SK-N-SH treated with all-trans-retinoic acid at 6 μM for 48 hours (cell line): ENCODE results near the gene PSRC1.

ENCODE experiments used
- ATAC-seq: fragments of 200-7000 bp; cut with Tn5 transposase; 3 replicates; pipeline ENCODE4 v1.9.1; 2020; ENCODE audit warnings: mild to moderate bottlenecking, moderate library complexity
- ARNTL ChIP-seq: fragments of 450-650 bp; formaldehyde crosslinking; IDR thresholded peaks from 2 replicates; pipeline ENCODE4 v1.5.0; 2020; ENCODE audit warnings: low read depth, mild to moderate bottlenecking, moderate library complexity, borderline replicate concordance
- CREB5 ChIP-seq: fragments of 250-450 bp; sonication (Bioruptor Pico); IDR thresholded peaks from 2 replicates; pipeline ENCODE4 v1.5.1; 2020; ENCODE audit warnings: low read depth, mild to moderate bottlenecking, moderate library complexity
- CSDC2 ChIP-seq: fragments of 250-450 bp; sonication (Bioruptor Pico); IDR thresholded peaks from 2 replicates; pipeline ENCODE4 v1.5.0; 2020; ENCODE audit warnings: mild to moderate bottlenecking, moderate library complexity
- ESRRG ChIP-seq: fragments of 250-450 bp; sonication (Bioruptor Pico); IDR thresholded peaks from 2 replicates; pipeline ENCODE4 v1.6.1; 2021; ENCODE audit warnings: mild to moderate bottlenecking
- GLIS3 ChIP-seq: fragments of 250-450 bp; sonication (Bioruptor Pico); IDR thresholded peaks from 2 replicates; pipeline ENCODE4 v1.5.0; 2020; ENCODE audit warnings: mild to moderate bottlenecking, moderate library complexity
- ISL1 ChIP-seq: fragments of 250-450 bp; sonication (Bioruptor Pico); IDR thresholded peaks from 2 replicates; pipeline ENCODE4 v2.1.2; 2022; ENCODE audit warnings: mild to moderate bottlenecking, moderate library complexity
- POU6F1 ChIP-seq: fragments of 250-450 bp; sonication (Bioruptor Pico); IDR thresholded peaks from 2 replicates; pipeline ENCODE4 v1.8.0; 2021; ENCODE audit warnings: low read depth, mild to moderate bottlenecking, moderate library complexity, borderline replicate concordance
- RARB ChIP-seq: fragments of 250-450 bp; sonication (Bioruptor Pico); IDR thresholded peaks from 2 replicates; pipeline ENCODE4 v1.8.0; 2021; ENCODE audit warnings: mild to moderate bottlenecking, moderate library complexity
- TCF4 ChIP-seq: fragments of 250-450 bp; sonication (Bioruptor Pico); IDR thresholded peaks from 2 replicates; pipeline ENCODE4 v1.8.0; 2021; ENCODE audit warnings: mild to moderate bottlenecking, moderate library complexity, borderline replicate concordance
- TOX ChIP-seq: fragments of 250-450 bp; sonication (Bioruptor Pico); IDR thresholded peaks from 2 replicates; pipeline ENCODE4 v1.8.0; 2021; ENCODE audit warnings: mild to moderate bottlenecking, moderate library complexity, borderline replicate concordance
- ZC3H10 ChIP-seq: fragments of 250-450 bp; sonication (Bioruptor Pico); IDR thresholded peaks from 2 replicates; pipeline ENCODE4 v1.5.1; 2021; ENCODE audit warnings: mild to moderate bottlenecking, moderate library complexity
- ZFP3 ChIP-seq: fragments of 250-450 bp; sonication (Bioruptor Pico); IDR thresholded peaks from 2 replicates; pipeline ENCODE4 v1.5.0; 2020; ENCODE audit warnings: mild to moderate bottlenecking, moderate library complexity
- ZFP30 ChIP-seq: fragments of 450-650 bp; formaldehyde crosslinking; IDR thresholded peaks from 2 replicates; pipeline ENCODE4 v1.5.0; 2022; ENCODE audit warnings: mild to moderate bottlenecking, moderate library complexity
- ZNF565 ChIP-seq: fragments of 450-650 bp; formaldehyde crosslinking; conservative IDR thresholded peaks from 2 replicates; pipeline ENCODE4 v1.5.0; 2020; ENCODE audit warnings: low read depth, mild to moderate bottlenecking, moderate library complexity
- ZNF70 ChIP-seq: fragments of 450-650 bp; formaldehyde crosslinking; IDR thresholded peaks from 2 replicates; pipeline ENCODE4 v1.5.0; 2020; ENCODE audit warnings: mild to moderate bottlenecking, moderate library complexity
- ZNF8 ChIP-seq: fragments of 450-650 bp; formaldehyde crosslinking; IDR thresholded peaks from 2 replicates; pipeline ENCODE4 v1.5.0; 2020; ENCODE audit warnings: mild to moderate bottlenecking, moderate library complexity
- TF ChIP-seq, protein P1 (sequence below): fragments of 250-450 bp; sonication (Bioruptor Pico); IDR thresholded peaks from 2 replicates; pipeline ENCODE4 v1.8.0; 2020; ENCODE audit warnings: mild to moderate bottlenecking, moderate library complexity, borderline replicate concordance
- TF ChIP-seq, protein P2 (sequence below): fragments of 250-450 bp; sonication (Bioruptor Pico); IDR thresholded peaks from 2 replicates; pipeline ENCODE4 v1.5.1; 2021; ENCODE audit warnings: mild to moderate bottlenecking, moderate library complexity
- TF ChIP-seq, protein P3 (sequence below): fragments of 250-450 bp; sonication (Bioruptor Pico); IDR thresholded peaks from 2 replicates; pipeline ENCODE4 v1.5.0; 2020; ENCODE audit warnings: mild to moderate bottlenecking, moderate library complexity

PSRC1 gene

DNA sequence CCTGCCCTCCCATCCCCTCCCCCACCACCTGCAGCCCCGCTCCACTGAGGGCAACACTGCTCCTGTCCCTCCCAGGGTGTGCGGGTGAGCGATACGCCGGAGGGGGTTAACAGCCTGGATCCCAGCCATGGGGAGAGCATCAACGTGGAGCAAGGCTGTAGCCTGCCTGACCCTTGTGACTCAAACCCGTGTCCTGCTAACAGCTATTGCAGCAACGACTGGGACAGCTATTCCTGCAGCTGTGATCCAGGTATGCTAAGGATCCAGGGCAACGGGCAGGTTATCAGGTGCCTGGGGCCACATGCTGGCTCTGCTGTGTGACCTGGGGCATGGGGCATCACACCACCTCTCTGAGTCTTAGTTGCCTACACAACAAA, 18.6 kb downstream of the PSRC1 start:
- ATAC-seq: no peak
- no peak for TF ChIP-seq ARNTL (CRISPR knock-in tag)
- TF ChIP-seq CREB5 (CRISPR knock-in tag): no peak
- TF ChIP-seq ZFP30 (CRISPR knock-in tag): no peak
- no peak for TF ChIP-seq TOX (CRISPR knock-in tag)
- TF ChIP-seq CSDC2 (CRISPR knock-in tag): no peak
- TF ChIP-seq GLIS3 (CRISPR knock-in tag): no peak
- no peak for TF ChIP-seq ESRRG (CRISPR knock-in tag)
- TF ChIP-seq ZNF8: no peak
- TF ChIP-seq, protein P1, sequence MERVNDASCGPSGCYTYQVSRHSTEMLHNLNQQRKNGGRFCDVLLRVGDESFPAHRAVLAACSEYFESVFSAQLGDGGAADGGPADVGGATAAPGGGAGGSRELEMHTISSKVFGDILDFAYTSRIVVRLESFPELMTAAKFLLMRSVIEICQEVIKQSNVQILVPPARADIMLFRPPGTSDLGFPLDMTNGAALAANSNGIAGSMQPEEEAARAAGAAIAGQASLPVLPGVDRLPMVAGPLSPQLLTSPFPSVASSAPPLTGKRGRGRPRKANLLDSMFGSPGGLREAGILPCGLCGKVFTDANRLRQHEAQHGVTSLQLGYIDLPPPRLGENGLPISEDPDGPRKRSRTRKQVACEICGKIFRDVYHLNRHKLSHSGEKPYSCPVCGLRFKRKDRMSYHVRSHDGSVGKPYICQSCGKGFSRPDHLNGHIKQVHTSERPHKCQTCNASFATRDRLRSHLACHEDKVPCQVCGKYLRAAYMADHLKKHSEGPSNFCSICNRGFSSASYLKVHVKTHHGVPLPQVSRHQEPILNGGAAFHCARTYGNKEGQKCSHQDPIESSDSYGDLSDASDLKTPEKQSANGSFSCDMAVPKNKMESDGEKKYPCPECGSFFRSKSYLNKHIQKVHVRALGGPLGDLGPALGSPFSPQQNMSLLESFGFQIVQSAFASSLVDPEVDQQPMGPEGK (CRISPR knock-in tag): no peak
- TF ChIP-seq ZNF70 (CRISPR knock-in tag): no peak
- no peak for TF ChIP-seq RARB (CRISPR knock-in tag)
- TF ChIP-seq ZC3H10: no peak
- no peak for TF ChIP-seq POU6F1 (CRISPR knock-in tag)
- no peak for TF ChIP-seq ZFP3
- no peak for TF ChIP-seq ZNF565 (CRISPR knock-in tag)
- TF ChIP-seq TCF4 (CRISPR knock-in tag): no peak
- TF ChIP-seq ISL1 (CRISPR knock-in tag): no peak
- TF ChIP-seq, protein P2, sequence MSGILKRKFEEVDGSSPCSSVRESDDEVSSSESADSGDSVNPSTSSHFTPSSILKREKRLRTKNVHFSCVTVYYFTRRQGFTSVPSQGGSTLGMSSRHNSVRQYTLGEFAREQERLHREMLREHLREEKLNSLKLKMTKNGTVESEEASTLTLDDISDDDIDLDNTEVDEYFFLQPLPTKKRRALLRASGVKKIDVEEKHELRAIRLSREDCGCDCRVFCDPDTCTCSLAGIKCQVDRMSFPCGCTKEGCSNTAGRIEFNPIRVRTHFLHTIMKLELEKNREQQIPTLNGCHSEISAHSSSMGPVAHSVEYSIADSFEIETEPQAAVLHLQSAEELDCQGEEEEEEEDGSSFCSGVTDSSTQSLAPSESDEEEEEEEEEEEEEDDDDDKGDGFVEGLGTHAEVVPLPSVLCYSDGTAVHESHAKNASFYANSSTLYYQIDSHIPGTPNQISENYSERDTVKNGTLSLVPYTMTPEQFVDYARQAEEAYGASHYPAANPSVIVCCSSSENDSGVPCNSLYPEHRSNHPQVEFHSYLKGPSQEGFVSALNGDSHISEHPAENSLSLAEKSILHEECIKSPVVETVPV (CRISPR knock-in tag): no peak
- TF ChIP-seq, all 23 proteins: peak for 0

DNA sequence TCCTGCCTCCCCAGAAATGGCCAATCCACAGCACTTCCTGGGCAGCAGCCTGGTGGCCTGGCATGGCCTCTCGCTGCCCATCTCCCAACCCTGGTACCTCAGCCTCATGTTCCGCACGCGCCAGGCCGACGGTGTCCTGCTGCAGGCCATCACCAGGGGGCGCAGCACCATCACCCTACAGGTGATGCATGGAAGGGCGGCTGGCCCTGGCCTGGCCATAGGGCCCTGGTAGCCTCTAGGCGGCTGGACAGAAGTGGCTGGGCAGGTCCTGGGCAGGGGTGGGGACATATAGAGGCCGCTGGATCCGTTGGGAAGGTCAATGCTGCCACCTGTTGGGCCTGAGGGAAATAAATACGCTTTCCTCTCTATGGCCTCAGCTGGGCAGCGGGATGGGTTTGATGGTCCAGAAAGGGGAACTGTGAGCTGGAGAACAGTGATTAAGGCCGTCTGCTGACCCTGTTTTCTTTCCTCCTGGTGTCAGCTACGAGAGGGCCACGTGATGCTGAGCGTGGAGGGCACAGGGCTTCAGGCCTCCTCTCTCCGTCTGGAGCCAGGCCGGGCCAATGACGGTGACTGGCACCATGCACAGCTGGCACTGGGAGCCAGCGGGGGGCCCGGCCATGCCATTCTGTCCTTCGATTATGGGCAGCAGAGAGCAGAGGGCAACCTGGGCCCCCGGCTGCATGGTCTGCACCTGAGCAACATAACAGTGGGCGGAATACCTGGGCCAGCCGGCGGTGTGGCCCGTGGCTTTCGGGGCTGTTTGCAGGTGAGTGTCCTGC, 19.2 kb downstream of the PSRC1 start:
- TF ChIP-seq ZFP3 (0 out of 2 replicates have a peak, but pooled peaks have one; percentile 33), ZNF565 (CRISPR knock-in tag) (no peak), TCF4 (CRISPR knock-in tag) (peak; percentile 26; the same call in 1 of the 2 replicates)
- TF ChIP-seq, protein P3, sequence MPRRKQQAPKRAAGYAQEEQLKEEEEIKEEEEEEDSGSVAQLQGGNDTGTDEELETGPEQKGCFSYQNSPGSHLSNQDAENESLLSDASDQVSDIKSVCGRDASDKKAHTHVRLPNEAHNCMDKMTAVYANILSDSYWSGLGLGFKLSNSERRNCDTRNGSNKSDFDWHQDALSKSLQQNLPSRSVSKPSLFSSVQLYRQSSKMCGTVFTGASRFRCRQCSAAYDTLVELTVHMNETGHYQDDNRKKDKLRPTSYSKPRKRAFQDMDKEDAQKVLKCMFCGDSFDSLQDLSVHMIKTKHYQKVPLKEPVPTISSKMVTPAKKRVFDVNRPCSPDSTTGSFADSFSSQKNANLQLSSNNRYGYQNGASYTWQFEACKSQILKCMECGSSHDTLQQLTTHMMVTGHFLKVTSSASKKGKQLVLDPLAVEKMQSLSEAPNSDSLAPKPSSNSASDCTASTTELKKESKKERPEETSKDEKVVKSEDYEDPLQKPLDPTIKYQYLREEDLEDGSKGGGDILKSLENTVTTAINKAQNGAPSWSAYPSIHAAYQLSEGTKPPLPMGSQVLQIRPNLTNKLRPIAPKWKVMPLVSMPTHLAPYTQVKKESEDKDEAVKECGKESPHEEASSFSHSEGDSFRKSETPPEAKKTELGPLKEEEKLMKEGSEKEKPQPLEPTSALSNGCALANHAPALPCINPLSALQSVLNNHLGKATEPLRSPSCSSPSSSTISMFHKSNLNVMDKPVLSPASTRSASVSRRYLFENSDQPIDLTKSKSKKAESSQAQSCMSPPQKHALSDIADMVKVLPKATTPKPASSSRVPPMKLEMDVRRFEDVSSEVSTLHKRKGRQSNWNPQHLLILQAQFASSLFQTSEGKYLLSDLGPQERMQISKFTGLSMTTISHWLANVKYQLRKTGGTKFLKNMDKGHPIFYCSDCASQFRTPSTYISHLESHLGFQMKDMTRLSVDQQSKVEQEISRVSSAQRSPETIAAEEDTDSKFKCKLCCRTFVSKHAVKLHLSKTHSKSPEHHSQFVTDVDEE (CRISPR knock-in tag): peak; percentile 73
- TF ChIP-seq, all 23 proteins: peak for 3
- peak; percentile 96 for ATAC-seq

- ATAC-seq: peak; percentile 14
- TF ChIP-seq, protein P3 (CRISPR knock-in tag): no peak
- TF ChIP-seq, protein P2 (CRISPR knock-in tag): no peak
- TF ChIP-seq CREB5 (CRISPR knock-in tag): no peak
- no peak for TF ChIP-seq ZNF70 (CRISPR knock-in tag)
Measured at GRCh38 chr1:109263234-109263596, 19.7 kb downstream of the PSRC1 start.
